Activated CD8-positive, alpha-beta memory T cell treated with anti-CD3 and anti-CD28 coated beads for 1 hour (primary cell): ENCODE measurements around the gene AUTS2.
"Not testable (repeated sequence)": the region's sequence is repeated elsewhere in the genome, so short reads cannot be mapped to it uniquely, and the experiment has no call there.

Experiments
- DNase-seq, 2 donors: peaks; one replicate each; pipeline ENCODE4 v3.0.0-alpha.2; 2020; ENCODE audit warnings: low read depth in 1 of 2; ENCODE audit errors: extremely low read depth in 1 of 2

AUTS2 gene

DNA sequence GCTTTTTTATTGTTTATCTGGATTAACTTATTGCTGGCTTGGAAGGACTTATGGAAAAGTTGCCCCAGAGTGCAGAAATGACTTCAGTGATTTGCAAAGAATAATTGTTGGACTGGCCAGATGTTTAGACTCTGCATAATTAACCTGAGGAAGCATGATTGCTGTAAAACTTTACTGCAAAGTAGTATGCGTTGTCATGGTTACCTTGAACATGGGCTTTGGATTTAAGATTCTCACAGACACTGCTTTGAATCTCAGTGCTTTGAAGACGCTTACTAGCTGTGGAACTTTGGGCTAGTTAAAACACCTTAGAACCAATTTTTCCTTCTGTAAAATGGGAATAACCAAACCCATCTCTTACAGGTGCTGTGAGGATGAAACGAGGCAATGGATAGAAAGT lies 1108.4 kb downstream of the AUTS2 start:
- no peak for DNase-seq

DNA sequence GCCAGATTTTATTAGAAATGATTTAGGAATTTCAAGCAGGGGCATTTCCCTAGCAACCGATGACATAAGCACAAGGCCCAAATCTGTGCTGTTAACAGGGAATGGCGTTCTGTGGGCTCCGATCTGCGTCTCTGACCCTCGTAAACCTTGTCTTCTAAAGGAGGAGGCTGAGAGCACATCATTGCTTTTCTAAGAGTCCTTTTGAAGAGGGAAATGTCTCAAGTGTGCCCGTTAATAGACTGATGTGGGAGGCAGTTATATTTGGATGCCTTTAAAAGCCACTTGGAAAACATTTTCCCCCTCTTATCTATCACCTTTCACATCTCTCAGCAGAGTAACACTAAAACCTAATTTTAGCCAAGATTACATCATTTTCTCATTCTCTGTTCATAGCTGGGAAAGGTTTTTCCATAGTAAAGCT lies 1109.6 kb downstream of the AUTS2 start:
- DNase-seq, result no peak

DNA sequence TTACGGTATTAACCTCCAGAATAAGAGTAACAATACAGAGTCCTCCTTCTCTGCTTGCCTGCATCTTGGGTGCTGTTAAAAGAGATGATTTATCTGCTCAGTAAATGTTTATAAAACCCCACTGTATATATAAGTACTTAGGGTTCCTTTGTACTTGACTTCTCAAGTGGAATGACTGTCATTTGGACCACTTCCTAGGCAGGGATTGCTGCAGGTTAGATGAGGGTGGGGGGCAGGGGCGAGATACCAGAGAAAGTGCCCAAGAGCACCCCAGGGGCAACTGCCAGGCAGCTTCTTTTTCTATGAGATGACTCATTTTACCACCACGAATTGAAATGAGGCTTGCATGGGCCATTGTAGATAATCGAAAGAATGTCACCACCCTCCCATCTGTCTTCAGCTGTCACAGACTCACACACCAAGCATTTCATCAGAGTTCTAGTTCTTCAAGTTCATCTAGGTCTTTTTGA lies 1111.8 kb downstream of the AUTS2 start:
- DNase-seq, result no peak

DNA sequence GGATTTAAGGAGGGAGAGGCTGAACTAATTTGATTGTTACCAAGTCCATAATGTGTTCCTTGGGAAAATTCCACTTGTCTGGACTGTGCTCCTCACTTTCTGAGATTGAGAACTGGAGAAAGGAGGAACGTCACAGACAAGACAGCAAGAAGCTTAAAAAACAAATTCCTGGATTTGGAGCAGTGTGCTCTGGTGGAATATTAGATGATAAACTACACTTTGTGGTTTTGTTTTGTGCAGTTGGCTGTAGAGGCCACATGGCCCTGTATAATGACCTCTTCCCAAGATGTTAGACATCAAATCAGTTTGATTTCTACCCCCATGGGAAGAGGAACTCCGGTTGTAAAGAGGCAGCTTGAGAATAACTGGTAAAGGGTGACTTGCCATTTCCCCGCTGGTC lies 1112.4 kb downstream of the AUTS2 start:
- no peak for DNase-seq

DNA sequence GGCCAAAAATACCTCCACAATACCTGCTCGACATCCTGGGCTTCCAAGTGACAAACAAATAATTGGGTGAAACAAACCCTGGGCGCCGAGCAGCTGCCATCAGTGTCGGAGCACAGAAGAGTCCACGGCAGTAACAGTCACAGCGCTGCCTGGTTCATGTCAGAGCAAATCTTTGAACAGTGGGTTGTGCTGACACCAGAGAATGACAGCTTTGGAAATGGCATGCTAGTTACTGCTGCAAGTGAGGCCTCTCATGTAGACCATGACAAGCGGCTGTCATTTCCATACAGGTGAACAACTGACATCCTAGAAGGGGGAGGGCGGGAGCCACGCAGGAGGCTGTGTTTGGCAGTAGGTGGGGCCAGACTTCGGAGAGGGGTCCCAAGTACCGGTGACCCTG lies 1113.2 kb downstream of the AUTS2 start:
- no peak for DNase-seq

DNA sequence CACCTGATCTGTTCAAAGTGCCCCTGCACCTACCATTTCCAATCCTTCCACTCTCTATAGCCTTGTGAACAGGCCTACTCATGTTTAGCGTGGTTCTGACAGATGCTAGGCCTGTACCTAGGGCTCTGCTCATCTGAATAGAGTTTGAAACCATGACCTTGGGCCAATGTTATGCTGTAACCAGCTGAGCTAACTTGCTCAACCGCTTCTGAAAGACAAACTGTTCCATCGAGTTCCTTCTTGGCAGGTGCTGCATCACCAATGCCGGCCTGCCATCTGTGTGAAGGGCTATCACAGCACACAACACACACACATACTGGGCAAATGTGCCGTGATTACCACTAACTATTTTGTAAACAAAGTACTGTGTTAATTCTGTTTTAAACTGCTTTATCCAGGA lies 1114.7 kb downstream of the AUTS2 start:
- DNase-seq, result no peak

DNA sequence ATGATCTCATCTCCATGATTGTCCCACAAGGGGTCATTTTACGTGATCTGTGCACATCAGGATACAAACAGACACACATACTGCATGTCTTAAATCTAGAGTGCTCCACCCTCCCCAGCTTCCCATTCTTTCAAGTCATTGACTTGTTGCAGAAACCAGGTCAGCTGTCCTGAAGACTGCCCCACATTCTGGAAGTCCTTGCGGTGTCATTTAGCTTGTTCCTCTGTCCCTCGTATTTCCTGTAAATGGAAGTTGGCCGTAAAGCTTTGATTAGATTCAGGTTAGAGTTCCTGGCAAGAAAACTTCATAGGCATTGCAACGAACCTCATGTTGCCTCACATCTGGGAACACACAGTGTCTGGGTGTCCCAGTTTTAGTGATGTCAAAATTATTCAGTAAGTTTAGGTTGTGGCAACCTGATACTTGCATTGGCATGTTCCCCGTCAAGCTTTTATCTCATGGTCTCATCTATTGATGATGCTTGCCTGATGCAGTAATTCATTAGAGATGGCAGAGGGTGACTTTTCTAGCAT lies 1116.3 kb downstream of the AUTS2 start:
- DNase-seq, result no peak

DNA sequence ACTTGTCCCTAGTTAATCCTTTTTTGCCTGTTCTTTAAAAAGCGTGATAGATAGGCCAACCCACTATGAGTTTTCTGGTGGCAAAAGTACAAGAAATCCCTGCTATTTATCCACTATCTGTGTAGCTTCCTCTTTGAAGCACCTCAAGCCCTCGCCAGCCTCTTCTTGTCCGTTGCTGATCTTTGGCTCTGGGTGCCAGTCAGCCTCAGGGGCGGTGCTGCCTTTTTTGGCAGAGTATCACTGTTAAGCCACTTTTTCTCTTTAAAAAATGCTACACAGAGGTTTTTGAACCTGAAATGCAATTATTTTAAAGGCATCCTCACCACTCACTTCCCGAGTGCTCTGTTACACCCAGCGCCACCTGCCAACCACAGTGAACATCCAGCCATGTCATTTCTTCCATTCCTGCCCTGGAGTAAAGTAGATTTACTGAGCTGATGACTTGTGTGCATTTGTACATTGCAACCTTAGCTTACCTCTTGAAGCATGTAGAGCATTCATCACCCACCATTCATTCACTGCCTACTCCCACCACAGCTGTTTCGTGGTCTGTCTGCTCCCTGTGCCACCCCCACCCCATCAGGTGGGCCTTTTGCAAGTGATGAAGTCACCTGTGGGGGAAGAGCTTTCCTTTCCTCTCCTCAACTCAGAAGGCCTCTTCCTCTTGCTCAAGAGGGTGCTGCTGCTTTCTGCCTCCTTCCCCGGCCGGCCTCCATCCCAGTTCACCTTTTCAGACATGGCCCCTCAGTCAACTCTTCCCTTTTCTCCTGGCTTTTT lies 1119.5 kb downstream of the AUTS2 start:
- no peak for DNase-seq

DNA sequence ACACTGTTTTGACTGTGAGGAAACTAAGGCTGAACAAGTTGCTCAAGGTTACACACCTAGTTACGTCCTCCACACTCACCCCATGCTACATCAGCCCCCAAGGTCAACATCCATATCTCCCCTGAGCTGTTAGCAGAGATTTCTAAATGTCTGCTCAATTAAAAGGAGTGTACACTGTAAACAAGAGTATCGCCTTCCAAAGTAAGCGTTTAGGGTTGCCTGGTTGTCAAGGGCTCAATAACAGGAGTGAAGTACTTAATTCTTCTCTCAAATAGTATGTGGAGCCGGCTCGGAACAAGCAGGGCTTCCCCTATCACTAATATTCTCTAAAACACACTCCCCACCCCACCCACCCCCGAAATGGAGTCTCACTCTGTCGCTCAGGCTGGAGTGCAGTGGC lies 1120.8 kb downstream of the AUTS2 start:
- DNase-seq, result no peak

DNA sequence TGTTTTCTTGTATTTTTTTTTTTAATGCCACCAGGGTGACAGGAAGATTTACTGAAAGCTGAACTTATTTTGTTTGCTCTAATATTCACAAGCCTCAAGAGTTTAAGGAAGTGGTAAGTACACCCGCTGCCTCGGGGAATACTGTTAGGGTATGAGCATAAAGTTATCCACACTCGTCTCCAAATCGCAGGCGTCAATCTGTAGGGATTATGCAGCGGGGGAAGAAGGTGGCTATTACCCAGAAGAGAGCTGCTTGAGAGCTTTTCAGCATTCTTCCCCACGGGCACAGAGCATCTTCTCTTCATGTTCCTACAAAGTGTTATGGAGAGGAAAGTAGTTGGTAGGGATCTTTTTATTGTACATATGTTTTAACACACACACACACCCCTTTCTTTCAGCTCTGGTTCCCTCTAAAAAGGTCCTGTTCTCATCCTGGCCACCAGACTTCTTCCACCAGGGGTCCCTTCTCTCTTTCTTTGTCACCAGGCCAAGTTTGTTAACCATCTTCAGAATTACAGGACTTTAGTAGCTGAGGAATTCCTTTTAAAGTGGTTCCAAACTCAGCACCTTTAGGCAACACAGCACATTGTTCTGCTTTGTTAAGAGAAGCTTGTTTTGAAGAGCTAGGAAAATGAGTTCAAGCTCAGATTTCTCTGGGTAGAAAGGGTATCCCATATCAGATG lies 1122.1 kb downstream of the AUTS2 start:
- DNase-seq, result no peak

DNA sequence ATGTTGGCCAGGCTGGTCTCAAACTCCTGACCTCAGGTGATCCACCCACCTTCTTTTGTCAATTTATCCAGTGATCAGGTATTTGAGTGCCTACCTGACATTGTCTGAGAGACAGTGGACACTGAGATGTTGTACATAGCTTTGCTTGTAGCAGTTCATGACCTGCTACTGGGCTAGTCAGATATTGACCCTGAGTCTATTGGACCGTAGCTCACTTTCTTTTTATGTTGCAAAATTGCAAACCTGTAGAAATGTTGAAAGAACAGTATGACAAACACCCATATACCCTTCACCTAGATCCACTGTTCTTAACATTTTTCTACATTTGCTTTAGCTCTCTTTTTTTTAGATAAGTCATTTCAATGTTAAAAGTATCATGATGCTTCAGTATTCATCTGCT lies 1123.2 kb downstream of the AUTS2 start:
- no peak for DNase-seq

DNA sequence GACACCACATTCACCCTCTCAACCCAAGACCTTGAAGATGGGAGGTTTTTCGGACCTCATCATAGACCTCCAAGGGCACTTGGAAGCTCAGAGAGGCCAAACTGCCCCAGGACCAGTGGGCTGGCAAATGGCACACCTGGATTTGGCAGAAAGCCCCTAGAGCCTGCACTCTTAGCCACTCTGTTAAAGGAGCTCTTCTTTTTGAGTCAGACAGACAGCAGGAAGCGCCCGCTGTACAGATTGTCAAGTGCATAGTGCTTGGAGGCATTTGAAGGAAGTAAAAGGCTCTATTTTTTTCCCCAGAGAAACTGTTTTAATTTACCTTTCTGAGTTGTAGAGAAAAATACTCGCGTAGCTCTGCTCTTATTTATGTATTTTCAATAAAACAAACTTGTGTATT lies 1125.1 kb downstream of the AUTS2 start:
- DNase-seq, result no peak

DNA sequence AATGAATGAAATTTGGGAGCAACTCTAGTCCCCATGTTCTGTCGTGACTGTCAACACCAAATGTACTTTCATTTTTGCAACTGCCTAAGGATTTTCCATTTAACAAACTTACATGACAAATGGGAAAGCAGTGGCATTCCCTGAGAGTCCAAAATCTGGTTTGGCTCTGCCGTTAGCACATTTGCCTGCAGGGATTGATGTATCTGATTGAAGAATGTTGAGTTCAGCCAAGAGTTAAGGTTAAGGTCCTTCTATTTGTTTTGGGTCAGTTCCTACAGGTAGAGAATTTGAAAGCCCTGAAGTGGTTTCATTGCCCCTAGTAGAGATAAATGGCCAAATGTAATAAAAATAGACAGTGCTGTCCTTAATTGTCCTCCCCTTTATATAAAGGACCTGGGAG lies 1127.2 kb downstream of the AUTS2 start:
- DNase-seq, result no peak

DNA sequence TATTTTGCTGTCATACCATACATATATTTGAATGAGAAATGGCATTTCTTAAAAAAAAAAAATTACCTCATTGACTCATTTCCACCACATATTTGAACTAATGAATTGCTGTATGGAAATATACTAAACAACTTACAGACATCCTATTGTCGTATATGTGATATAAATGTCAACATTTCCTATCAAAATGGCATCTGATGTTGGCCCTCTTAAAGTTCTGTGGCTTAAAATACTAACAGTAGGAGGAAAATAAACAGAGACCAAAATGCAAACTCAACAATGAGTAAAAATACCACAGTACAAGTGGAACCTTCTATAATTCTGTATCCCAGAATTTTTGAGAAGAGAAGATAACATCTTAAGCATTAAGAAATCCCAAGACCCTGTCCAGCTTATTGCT lies 1128.0 kb downstream of the AUTS2 start:
- DNase-seq, result no peak

DNA sequence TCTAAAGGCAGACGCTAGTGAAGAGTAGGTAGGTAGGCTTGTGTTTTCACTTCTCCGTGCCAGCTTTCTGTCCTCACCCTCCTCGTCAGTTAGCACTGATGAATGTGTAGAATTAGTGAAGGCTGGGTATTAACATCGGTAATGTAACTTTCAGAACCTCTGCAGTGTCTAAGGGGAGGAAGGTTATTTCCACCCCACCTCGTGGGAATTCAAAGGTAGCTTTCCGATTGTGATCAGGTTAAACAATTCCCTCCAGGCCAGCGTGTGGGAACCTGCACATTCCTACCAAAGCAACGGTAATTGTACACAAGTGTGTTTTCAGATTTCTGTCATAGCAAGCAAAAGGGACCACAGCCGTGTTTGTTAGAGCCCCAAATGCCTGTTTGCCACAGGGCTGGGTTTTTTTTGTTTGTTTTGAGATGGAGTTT lies 1128.7 kb downstream of the AUTS2 start:
- no peak for DNase-seq

DNA sequence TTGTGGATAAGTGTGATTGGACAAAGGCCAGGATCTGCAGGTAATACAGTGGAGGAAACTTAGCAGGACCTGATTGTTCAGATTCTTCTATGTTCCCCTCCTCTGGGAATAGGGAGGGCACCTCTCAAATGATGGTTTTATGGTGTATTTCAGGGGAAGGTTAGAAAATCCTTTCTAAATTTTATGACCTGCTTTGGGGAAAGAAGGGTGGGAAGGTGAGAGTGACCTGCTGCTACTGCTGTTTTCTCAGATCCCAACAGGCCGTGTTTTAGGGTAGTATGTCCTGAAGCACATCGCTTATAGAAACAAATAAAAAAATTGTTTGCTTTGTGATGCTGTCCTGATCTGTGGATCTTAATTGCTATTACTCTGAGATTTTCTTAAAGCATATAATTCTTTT lies 1129.6 kb downstream of the AUTS2 start:
- DNase-seq, result no peak

DNA sequence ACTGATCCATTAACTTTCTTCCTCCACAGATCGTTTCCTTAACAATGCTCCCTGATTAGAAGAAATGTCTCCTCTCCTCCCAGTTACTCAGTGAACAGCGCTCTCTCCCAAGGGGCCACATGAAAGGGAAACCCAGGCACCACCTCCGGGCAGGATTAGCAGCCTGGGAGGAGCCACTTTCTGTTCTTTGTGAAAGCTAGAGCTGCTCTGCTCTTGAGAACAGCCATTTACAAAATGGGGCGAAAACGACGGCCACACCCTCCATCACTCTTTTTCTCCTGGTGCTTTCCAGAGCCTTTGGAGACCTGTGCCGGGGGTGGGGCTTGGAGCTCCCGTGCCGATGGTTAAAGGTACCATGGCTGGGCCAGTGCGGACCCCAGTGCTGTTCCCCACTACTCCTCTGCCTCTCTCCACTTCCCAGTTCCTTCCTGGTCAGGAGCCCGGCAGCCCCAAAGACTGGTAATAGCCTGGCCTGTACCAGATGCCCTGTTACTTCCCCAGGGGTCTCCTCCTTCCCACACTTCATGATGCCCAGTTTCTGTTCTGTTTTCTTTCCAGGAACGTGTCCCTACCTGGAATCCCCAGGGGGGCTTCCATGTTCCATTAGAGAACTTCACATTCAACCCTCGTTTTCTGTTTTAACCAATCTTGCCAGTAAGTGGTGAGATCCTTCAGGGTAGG lies 1130.7 kb downstream of the AUTS2 start:
- DNase-seq, result no peak

DNA sequence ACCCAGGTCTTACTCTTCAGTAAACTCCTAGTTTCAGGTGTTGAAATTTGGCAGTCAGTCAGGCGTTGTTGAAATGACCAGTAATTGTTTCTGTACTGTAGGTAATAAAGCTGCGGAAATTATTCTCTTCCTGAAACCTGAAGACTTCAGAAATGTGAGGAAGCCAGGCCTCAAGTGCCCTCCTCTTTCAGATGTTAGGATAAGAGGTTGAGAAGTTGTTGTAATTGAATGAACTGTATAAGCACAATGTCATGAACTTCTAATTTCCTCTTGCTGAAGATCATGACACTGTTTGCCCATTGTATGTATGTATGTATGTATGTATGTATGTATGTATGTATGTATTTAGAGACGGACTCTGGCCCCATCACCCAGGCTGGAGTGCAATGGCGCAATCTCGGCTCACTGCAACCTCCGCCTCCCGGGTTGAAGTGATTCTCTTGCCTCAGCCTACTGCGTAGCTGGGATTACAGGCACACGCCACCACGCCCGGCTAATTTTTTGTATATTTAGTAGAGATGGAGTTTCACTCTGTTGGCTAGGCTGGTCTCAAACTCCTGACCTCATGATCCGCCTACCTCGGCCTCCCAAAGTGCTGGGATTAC lies 1131.4 kb downstream of the AUTS2 start:
- DNase-seq, result not testable (repeated sequence)

DNA sequence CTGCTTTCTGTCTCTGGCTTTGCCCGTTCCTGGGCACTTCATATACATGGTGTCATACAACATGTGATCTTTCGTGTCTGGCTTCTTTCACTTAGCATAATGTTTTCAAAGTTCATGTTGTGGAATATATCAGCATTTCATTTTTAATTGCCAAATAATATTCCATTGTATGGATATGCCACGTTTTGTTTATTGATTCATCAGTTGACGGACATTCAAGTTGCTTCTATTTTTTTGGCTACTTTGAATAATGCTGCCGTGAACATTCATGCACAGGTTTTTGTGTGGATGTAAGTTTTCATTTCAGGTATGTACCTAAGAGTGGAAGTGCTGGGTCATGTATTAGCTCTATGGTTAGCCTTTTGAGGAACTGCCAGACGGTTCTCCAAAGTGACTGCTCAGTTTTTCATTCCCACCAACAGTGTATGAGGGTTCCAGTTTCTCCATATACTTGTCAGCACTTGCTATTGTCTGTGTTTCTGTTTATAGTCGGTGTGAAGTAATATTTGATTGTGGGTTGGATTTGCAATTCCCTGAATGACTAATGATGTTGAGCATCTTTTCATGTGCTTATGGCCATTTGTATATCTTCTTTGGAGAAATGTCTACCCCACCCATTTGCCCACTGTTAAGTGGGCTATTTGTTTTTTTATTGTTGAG lies 1132.3 kb downstream of the AUTS2 start:
- no peak for DNase-seq

DNA sequence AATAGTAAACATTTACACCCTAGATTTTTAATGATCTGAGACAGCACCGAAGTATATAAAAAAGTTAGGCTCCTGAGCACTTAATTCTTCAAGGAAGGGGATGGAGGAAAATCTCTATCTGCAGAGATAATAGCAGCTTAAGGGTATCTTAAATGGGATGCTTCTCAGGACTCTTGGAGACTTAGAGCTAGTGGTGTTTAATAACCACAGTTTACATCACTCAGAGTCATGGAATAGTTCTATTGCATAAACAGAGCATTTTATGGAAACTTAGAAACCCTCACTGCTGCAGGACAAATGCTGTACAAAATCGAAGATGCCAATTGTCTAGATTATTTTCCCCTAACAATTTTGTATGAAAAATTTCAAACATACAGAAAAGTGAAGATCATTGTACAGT lies 1134.8 kb downstream of the AUTS2 start:
- DNase-seq, result no peak

DNA sequence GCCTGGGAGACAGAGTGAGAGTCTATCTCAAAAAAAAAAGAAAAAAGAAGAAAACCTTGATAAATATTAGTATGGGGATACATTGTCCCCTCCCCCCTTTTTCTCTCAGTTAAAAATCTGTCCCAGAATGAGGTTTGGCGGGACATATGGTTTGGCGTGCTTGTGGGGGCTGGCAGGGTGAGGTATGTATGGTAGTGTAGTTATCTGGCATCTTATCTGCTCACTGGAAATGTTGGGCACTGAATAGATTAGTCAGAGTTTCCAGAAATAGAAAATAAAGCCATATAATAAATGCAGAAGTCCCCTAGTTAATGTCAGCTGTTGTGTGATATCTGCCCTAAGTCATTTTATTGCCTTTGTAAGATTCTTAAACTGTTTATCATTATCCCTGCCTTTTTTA lies 1136.1 kb downstream of the AUTS2 start:
- no peak for DNase-seq
